B cell (primary cell): Measurements from ENCODE around the gene COL25A1.

Experiments used
- CTCF ChIP-seq: fragments of 200-600 bp; IDR thresholded peaks from one replicate; pipeline ENCODE4 v1.8.0; 2022; ENCODE audit warnings: antibody characterized with exemption, mild to moderate bottlenecking
- EZH2 ChIP-seq: IDR thresholded peaks from 2 replicates; pipeline ENCODE4 v1.6.1; 2012; ENCODE audit warnings: borderline replicate concordance, low read depth, mild to moderate bottlenecking, moderate library complexity, low read length; ENCODE audit not compliant: insufficient read depth, poor library complexity, severe bottlenecking

GRCh38 chr4:108931926-108932325 lies 370.5 kb downstream of the COL25A1 start:
- no peak for TF ChIP-seq EZH2
- TF ChIP-seq CTCF, result no peak
